Lower leg skin (tissue), 3 donors: ENCODE data around the gene IFT27.

ENCODE experiments used
- POLR2A ChIP-seq, 2 donors: fragments of 450-650 bp; IDR thresholded peaks; one replicate each; pipeline ENCODE4 v1.6.1; 2016 to 2017; ENCODE audit warnings: antibody characterized with exemption in 2 of 2, mild to moderate bottlenecking in 1 of 2, moderate library complexity in 1 of 2
- TF ChIP-seq, protein P1 (sequence below), 3 donors: fragments of 450-650 bp; IDR thresholded peaks; one replicate each; pipeline ENCODE4 v1.5.1; 2016; ENCODE audit warnings: antibody characterized with exemption in 3 of 3, mild to moderate bottlenecking in 3 of 3, moderate library complexity in 2 of 3

DNA sequence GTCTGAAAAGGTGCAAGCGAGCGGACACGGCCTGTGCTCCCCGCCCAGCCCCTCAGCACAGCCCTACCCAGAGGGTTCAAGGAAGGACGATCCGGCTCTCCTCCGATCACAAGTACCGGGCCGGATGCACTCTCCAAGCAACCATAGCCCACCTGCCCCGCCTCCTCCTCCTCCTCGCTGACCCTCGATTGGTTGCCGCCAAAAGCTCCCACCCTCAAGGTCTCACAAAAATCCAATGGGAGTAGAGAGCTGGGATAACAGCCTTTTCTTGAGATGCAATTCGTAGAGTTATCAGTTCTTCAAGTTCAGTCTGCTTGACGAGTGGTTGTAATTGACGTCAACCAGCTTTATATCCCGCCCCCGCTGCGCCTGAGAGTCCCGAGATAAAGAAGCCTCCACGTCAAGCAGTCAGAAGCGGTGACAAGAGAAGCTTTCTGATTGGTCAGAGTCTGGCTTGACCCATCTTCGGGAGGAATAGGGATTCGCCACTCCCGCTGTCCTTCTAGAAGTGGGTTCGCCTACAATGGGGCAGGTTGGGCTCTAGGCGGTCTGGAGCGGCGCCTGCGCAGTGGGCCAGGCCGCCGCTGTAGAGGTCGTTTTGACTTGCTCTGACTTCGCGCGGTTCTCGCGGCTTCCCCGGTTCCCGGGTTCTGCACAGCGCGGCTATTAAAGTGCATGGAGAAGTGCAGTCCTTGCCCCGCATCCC lies at the start of gene IFT27:
- TF ChIP-seq, protein P1, sequence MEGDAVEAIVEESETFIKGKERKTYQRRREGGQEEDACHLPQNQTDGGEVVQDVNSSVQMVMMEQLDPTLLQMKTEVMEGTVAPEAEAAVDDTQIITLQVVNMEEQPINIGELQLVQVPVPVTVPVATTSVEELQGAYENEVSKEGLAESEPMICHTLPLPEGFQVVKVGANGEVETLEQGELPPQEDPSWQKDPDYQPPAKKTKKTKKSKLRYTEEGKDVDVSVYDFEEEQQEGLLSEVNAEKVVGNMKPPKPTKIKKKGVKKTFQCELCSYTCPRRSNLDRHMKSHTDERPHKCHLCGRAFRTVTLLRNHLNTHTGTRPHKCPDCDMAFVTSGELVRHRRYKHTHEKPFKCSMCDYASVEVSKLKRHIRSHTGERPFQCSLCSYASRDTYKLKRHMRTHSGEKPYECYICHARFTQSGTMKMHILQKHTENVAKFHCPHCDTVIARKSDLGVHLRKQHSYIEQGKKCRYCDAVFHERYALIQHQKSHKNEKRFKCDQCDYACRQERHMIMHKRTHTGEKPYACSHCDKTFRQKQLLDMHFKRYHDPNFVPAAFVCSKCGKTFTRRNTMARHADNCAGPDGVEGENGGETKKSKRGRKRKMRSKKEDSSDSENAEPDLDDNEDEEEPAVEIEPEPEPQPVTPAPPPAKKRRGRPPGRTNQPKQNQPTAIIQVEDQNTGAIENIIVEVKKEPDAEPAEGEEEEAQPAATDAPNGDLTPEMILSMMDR (IDR thresholded peaks at IDR 0.05), result no peak
- TF ChIP-seq POLR2A (IDR thresholded peaks at IDR 0.05), result no peak
